ENCODE data around the gene ERBIN.
"Not testable (repeated sequence)": the region's sequence is repeated elsewhere in the genome, so short reads cannot be mapped to it uniquely, and the experiment has no call there.

ERBIN gene

DNA sequence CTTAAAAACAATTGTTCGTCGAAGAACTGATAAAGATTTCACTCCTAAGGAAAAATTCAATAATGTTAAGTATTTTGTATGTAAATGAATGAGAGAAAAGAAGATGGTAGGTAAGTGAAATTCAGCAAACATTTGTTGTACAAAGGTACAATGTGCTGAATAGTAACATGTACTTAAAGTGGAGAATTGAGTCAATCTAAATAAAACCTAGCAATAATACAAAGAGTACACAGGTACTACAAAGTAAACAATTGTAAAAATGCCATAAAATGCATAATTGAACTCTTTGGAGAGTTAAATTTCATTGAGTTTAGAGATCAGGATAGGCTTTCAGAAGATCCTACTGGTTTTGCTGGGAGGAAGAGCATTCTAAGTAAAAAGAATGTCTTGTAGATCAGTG is 82.9 kb downstream of the ERBIN start:
- no peak for DNase-seq (ENCODE audit: low read depth)

DNA sequence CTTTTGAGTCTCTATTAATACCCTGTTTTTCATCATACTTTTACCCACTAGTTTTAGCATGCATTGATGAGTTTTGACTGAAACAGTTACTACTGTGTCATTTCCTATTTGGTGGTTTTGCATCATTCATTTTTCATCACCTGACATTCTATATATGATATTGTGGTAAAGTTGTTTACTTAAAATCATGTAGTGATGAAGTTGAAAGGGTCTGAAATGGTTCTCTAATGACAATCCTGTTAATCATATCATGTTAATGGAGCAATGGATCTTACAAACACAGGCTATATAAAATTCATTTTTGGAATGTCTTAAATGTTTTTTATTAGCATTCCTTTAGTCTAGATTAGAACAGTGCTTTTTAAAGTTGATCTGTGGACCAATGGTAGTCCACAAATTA is 84.1 kb downstream of the ERBIN start:
- DNase-seq (ENCODE audit: low read depth) = no peak

DNA sequence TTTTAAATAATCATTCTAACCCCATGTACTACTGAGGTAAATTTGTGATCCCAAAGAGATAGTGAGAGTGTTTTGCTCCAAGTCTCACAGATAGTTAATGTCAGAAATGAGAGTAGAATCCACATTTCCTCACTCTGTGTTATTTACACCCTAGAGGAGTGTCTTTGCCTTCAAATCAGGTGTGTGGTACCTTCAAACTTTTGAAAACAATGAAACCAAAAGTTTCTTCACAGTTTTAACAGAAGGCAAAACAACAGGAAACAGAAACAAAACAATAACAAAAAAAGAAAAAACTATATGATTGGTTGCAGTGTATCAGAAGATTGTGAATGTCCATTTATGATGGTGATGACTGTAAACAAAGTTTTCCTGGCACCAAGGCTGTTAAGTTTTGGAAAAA is 85.9 kb downstream of the ERBIN start:
- no peak for DNase-seq (ENCODE audit: low read depth)

DNA sequence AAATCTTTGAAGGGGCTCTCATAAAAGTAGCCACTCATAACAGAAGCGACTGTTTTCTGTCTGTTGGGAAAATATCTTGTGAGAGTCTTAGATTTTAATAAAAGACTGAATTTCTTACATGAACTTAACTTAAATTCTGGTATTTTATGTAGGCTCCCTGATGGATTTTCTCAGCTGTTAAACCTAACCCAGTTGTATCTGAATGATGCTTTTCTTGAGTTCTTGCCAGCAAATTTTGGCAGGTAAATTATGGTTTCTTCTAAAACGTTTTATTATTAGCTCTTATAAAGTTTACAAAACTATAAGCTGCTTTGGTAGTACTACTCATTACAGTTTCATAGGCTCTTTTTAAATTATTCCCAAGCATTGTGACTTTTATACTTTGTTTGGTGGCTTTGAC is 87.0 kb downstream of the ERBIN start:
- DNase-seq (ENCODE audit: low read depth) = no peak

DNA sequence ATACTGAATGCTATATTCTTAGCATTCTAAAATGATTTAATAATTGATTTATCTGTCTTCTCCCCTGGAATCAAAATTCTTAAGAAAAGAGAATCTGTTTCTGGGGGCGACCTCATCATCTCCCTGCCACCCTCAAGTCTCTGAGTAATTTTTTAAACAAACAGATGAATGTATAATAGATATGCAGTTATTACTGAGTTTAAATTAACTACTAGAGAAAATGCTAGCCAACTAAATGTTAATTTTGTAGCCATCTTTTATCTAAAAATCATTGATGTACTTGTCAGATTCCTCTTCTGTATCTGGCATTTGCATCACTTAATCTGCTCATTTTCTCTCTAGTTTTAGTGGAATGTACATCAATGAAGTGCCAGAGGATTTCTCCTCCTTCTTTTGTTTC is 87.5 kb downstream of the ERBIN start:
- DNase-seq (ENCODE audit: low read depth) = no peak

DNA sequence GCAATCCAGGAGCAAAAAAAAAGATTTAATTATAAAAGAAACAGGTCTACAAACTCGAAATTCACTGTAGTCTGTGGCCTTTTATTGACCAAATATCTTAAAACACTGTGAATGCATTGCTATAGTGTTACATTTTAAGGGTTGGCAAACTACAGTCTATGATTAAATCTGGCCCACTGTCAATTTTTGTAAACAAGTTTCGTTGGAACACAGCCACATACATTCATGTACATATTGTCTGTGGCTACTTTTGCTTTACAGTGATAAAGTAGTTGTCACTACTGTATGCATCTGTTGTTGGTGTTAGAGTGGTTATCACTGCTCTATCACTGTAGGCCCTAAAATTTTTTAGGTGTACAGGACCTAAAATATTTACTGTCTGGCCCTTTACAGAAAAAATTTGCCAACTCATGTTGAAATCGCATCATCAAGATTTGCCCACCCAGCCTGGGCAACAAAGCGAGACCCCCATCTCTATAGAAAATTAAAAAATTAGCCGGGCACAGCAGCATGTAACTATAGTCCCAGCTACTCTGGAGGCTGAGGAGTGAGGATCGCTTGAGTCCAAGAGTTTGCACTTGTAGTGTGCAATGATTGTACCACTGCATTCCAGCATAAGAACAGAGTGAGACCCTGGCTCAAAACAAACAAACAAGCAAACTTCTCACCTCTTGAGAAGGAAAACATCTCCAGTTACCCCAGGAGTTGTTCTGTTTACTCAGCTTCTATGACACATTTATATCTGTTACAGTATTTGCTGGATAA is 89.0 kb downstream of the ERBIN start:
- no peak for DNase-seq (ENCODE audit: low read depth)

DNA sequence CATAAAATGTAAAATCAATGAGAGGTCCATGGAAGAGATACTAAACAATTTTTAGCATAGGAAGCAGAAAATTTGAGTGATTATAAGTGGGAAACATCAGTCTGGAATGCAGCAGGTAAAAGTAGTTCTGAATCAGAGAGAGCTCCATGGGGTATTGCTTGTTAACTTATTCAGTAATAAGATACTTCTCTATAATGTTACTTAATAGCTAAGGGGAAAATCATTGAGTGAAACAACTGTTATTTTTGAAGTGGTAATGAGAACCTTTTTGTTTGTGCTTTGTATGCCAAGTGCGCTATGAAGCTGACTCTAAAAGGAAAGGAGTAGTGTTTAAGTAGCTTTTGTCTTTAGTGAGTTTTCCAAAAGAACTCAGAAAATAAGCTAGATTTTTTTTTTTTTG is 95.2 kb downstream of the ERBIN start:
- DNase-seq (ENCODE audit: low read depth) = no peak

DNA sequence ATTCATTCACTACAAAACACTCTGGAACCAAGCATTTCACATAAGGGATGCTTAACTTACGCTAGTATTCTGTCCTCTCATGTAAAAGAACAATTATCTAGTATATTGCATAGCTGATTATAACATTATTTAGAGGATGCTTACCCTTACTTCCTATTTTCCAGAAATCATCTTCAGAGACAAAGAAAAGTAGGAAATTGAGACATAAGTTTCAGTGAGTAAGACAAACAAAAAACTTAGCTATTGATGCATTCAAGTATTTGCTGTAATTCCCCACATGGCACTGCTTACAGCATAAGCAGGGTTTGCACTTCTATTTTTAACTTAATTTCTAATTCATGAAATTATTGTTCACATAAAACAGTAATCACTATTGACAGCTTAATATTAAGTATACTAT is 112.9 kb downstream of the ERBIN start:
- no peak for DNase-seq (ENCODE audit: low read depth)

DNA sequence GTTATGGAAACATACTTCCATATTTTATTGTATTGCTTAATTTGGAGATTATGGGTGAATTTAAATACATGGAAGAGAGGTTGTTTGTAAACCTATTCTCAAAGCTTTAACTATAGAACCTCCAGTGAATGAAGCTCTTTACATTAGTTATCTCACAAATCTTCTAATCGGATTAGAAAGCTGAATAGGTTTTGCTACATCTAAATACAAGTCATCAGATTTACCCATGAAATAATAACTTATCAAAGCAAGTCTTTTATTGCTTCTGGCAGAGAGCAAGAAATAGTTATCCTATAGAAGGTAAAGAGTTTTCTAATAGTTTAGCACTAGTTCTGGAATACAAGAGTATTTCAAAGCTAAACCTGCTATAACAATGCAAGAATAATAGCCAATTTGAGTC is 113.3 kb downstream of the ERBIN start:
- DNase-seq (ENCODE audit: low read depth) = no peak

DNA sequence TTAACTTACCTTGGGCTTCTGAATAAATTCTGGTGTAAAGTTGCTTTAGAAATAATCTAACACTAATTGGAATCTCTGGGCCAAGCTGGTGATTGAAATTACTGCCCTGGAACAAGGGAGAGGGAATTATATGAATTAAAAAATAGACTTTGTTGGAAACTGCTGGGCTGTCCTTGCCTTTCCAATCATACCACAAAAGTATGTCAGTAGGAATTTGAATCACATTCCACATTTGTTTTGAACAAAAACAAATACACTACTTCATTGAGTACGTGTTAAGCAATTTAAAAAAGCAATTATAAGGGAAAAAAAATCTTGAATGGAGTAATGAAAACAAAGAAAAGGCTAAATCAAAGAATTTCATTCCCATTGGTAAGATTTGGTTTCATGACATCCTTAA is 115.3 kb downstream of the ERBIN start:
- no peak for DNase-seq (ENCODE audit: low read depth)

DNA sequence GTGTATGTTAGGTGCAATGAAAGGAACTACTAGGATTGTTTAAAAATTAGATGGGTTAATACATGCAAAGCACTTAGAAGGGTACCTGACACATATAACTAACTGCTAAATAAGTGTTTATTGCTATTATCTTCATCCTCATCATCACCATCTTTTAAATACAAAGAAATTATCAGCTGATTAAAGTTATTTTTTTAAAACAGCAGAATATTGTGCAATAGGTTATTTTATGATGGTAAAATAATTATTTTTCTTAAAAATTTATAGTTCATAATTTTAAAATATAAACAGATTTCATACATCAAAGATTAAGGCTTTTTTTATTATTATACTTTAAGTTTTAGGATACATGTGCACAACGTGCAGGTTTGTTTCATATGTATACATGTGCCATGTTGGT is 130.9 kb downstream of the ERBIN start:
- no peak for DNase-seq (ENCODE audit: low read depth)

DNA sequence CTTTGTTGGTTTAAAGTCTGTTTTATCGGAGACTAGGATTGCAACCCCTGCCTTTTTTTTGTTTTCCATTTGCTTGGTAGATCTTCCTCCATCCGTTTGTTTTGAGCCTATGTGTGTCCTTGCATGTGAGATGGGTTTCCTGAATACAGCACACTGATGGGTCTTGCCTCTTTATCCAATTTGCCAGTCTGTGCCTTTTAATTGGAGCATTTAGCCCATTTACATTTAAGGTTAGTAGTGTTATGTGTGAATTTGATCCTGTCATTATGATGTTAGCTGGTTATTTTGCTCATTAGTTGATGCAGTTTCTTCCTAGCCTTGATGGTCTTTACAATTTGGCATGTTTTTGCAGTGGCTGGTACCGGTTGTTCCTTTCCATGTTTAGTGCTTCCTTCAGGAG is 134.9 kb downstream of the ERBIN start:
- DNase-seq (ENCODE audit: low read depth) = not testable (repeated sequence)

DNA sequence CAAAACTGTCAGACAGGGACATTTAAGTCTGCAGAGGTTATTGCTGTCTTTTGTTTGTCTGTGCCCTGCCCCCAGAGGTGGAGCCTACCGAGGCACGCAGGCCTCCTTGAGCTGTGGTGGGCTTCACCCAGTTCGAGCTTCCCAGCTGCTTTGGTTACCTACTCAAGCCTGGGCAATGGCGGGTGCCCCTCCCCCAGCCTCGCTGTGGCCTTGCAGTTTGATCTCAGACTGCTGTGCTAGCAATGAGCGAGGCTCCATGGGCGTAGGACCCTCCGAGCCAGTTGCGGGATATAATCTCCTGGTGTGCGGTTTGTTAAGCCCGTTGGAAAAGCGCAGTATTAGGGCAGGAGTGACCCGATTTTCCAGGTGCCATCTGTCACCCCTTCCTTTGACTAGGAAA is 136.7 kb downstream of the ERBIN start:
- DNase-seq (ENCODE audit: low read depth) = not testable (repeated sequence)

DNA sequence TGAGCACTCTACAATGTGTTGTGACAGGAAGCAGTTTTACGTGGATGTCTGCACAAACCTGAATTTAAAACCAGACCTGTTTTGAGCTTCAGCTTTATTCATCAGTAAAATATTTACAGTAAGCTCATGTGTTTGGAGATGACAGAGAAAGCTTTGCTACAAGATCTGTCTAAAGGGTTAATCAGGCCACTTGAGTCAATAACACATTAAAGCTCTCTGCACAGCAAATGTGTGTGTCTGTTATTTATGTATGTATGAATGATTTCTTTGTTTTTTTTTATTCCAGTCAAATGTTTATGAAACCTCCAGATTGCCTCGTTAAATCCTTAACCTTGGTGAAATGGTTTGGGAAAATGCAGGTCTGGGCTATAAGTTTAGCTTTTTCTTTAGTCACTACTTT is 140.5 kb downstream of the ERBIN start:
- DNase-seq (ENCODE audit: low read depth) = no peak

DNA sequence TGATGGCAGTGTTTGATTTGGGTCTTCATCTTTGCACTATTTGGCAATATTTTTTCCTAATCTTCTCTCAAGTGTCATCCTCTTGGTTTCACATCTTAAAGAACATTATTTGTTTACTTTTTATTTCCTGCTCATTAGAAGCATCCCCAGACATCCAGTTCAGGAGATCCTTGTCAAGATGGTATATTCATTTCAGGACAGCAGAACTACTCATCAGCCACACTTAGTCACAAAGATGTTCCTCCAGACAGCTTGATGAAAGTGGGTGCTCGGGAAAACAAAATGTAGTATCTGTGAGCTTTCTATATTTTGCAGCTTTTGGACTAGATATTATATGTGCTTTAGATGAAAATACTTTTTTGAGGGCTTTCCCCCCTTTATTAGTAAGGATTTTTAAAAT is 145.7 kb downstream of the ERBIN start:
- no peak for DNase-seq (ENCODE audit: low read depth)

DNA sequence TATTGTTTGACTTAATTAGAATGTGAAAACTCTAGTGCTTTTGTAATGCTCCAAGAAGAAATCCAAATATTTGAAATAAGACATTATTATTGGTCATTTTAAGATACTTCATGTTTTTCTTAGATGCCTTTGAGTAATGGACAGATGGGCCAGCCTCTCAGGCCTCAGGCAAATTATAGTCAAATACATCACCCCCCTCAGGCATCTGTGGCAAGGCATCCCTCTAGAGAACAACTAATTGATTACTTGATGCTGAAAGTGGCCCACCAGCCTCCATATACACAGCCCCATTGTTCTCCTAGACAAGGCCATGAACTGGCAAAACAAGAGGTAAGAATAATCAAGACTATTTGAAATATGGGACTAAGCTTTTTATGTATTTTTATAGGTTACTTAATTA is 148.5 kb downstream of the ERBIN start:
- DNase-seq (ENCODE audit: low read depth) = no peak

DNA sequence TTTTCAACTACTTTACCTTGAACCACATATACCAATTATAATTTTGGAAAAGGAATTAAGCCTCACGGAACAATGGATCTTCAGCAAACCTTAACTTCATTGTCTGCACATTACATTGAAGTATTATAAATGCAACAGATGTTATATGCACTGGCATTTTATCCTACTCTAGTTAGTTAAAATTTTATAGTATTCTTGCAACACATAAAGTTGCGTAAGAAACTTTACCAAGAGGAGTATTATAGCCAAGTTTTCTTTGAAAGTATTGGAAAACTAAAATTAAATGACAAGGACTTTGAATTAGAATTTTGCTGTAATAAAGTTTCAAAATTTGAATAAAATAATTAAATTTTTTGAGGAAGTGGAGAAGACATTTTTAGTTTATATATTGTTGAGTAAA is 154.3 kb downstream of the ERBIN start:
- no peak for DNase-seq (ENCODE audit: low read depth)

DNA sequence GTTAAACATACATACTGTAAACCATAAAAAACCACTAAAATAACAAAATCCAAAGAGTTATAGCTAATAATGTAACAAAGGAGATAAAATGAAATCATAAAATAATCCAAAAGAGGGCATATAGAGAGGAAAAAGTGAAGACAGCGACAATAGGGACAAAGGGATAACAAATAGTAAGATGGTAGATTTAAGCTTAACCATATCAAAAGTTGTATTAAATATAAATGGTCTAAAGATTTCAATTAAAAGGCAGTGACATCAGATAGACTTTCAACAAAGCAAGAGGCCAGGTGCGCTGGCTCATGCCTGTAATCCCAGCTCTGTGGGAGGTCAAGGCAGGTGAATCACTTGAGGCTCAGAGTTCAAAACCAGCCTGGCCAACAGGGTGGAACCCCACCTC is 163.0 kb downstream of the ERBIN start:
- DNase-seq (ENCODE audit: low read depth) = no peak

DNA sequence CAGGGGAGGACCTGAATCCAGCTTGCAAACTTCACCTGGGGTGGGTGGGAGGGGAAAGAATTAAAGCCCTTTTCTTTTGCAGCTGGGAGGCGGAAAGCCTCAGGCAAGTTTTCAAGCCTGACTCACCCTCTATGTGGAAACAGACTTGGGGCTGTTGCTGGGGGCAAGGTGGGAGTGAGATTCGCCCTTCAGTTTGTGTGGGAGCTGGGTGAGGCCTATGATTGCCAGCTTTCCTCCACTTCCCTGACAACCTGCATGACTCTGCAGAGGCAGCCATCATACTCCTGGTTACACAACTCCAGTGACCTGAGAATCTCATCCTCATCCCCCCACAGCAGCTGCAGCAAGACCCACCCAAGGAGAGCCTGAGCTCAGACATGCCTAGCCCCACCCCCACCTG is 174.5 kb downstream of the ERBIN start:
- DNase-seq (ENCODE audit: low read depth) = no peak

DNA sequence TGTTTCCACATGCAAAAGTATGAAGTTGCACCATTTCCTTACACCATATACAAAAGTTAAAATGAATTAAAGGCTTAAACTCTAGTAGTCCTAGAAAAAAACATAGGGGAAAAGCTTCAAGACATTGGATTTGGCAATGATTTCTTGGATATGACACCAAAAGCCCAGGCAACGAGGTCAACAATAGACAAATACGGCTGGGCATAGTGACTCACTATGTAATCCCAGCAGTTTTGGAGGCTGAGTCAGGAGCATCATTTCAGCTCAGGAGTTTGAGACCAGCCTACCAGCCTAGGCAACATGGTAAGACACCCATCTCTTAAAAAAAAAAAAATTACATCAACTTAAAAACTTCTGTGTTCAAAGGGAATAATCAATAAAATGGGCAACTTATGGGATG is 186.8 kb downstream of the ERBIN start:
- no peak for DNase-seq (ENCODE audit: low read depth)

DNA sequence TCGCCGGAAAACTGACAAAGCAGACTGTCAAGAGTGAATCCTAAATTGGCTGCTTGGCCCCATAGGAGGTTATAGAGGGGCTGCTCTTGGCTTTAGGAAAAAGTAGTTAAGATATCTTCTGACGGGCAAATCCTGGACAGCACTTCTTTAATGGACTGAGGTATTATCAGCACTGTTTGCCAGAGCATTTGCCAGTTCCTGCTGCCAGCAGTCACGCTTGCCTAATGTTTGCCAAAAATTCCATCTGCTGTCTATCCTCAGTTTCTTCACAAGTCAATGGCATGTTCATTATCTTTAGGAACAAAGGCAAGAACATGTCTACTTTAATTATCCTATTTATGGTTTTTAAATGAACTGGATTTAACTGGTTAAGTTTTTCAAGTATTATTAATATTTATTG is 191.9 kb downstream of the ERBIN start:
- no peak for DNase-seq (ENCODE audit: low read depth)

DNA sequence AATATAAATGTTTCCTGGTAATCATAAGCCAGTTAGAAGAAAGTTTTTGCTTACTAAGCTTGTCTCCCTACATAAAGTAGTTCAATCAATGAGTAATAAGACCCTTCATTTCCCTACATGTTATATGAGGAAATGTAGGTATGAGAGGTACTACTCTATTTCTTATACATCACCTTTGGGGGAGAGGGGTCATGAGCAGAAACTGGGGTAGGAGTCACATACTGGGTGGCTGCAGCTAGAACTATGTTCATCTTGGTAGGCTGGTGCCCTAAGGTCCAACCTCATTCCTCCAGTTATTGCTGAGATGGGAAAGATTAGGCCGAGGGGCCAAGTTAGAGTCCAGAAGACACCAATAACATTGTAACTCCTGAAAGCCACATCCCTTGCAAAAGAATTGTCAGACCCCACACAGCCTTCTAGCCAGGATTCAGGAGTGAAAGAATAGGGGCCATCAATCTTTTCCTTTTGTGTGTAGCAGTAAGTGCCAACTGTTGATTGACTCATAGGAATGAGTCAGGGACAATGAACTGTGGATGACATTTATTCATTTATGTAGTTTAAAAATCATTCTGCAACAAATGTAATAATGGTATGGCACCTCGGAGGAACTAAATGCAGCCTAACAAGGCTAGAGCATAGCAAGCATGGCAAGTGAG is 196.1 kb downstream of the ERBIN start:
- DNase-seq (ENCODE audit: low read depth) = no peak

DNA sequence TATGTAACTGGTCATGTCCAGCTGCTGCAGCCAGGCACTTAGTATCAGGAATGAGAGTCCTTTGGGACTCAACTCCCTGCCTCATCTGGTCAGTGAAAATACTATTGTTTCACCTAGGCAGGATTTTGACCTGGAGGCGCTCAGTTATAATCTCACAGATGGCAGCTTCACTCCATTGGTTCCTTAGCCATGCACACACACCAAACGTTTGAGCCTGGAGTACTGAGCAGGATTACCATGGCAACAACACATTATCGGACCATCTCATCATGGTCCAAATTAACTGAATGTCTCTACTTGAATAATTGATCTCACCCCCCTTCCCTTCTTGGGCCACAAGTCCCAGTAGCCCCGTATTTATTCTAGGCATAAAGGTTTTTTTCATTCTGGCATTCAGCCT is 202.8 kb downstream of the ERBIN start:
- DNase-seq (ENCODE audit: low read depth) = no peak

DNA sequence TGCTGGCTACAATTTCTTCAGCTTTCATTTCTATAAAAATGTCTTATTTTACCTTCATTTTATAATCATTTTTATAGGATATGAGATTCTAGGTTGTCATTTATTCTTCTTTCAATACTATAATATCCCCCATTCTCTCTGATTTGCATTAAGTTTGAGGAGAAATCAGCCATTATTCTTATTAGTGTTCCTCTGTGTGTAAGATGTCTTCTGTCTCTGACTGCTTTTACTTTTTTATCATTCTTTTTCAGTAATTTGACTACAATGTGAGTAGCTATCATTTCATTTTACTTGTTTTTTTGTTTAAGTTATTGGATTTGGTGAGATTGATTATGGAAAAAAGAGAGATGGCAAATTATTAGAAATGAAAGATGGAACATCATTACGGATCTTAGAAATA is 204.1 kb downstream of the ERBIN start:
- DNase-seq (ENCODE audit: low read depth) = no peak
